AG04450 (cell line): Measurements from ENCODE around the gene IFNAR1. TPM values are rescaled to one million over a fixed set of nuclear protein-coding genes. Genes with fewer than 3 reads are reported as not detected.

Experiments used
- CTCF ChIA-PET: fragments of 300-600, 350-600 bp; formaldehyde crosslinking; extraction: SDS; loops from one replicate; lab custom pipeline; 2022; ENCODE audit warnings: antibody characterized with exemption, inconsistent platforms; lab: Charles Lee
- POLR2A ChIA-PET: fragments of 350-600 bp; formaldehyde crosslinking; extraction: SDS; loops from one replicate; lab custom pipeline; 2021; ENCODE audit warnings: antibody characterized with exemption, inconsistent platforms; lab: Yijun Ruan, JAX
- DNase-seq: peaks from one replicate; pipeline ENCODE4 v3.0.0-alpha.2; 2011; ENCODE audit warnings: low read depth, low spot score
- H3K27ac ChIP-seq: one replicate; pipeline ENCODE4 v1.5.1; 2012; ENCODE audit warnings: low read depth, low read length, control low read depth
- H3K27me3 ChIP-seq: one replicate; pipeline ENCODE4 v1.6.0; 2012; ENCODE audit warnings: low read length; ENCODE audit not compliant: control insufficient read depth, insufficient read depth
- H3K4me3 ChIP-seq: 2 replicates; pipeline ENCODE4 v1.5.1; 2011; ENCODE audit warnings: mild to moderate bottlenecking, low read depth, low read length, control low read depth
- H3K9me3 ChIP-seq: 2 replicates; pipeline ENCODE4 v1.5.1; 2012; ENCODE audit warnings: low read length; ENCODE audit not compliant: control insufficient read depth, insufficient read depth
- CTCF ChIP-seq: IDR thresholded peaks from 2 replicates; pipeline ENCODE4 v1.5.1; 2011; ENCODE audit warnings: low read depth, low read length, control low read depth, inconsistent platforms
- polyA plus RNA-seq: library from polyadenylated mRNA; depleted of rRNA; stranded (reverse); fragments of >200 nt; gene quantifications from 2 replicates; pipeline ENCODE4 v1.2.3, GENCODE V29; 2011

IFNAR1 gene
- polyA plus RNA-seq, 1 experiment = 21.2 TPM

DNA sequence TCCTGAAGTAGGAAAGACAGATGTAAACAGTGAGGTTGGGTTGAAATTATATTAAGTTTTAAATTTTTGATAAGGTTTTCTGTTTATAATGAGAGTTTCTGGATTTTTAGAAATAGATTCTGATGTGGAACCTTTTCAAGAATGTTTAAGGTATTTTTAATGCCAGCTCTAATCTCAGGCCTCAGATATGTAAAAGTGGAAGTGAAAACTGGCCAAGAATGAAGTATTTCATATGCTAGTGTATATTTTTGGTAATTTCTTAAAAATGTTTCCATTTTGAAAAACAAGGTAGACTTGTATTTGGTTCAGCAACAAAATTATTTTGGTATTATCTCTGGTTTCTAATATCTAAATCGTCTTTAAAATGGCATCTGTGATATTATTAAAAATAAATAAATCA, 14.4 kb downstream of the IFNAR1 start:
- no peak for DNase-seq
- no peak for TF ChIP-seq CTCF
- POLR2A ChIA-PET = no interaction called here
- Histone ChIP-seq H3K27me3 (no peaks in the 10 kb centered on the region), H3K27ac (no peak overlapping the region), H3K9me3 (no peaks in the 10 kb centered on the region), H3K4me3 (no peak overlapping the region)
- CTCF ChIA-PET = interaction anchor here (0.6 to 1.4 kb wide), 2 partner anchors 22 to 142 kb away, joined by 3 to 6 read pairs; no protein-coding TSS in a partner anchor

- no peaks in the 10 kb centered on the region for H3K27me3 ChIP-seq
- no peak overlapping the region for H3K4me3 ChIP-seq
- no peaks in the 10 kb centered on the region for H3K9me3 ChIP-seq
- POLR2A ChIA-PET = no interaction called here
- H3K27ac ChIP-seq = no peak overlapping the region
- DNase-seq = no peak
- CTCF ChIA-PET = interaction anchor here (0.6 to 1.4 kb wide), 3 partner anchors 21 to 105 kb away, joined by 3 to 6 read pairs (median 3); no protein-coding TSS in a partner anchor
- TF ChIP-seq CTCF = no peak
Measured at GRCh38 chr21:33339918-33340317, 15.1 kb downstream of the IFNAR1 start.

DNA sequence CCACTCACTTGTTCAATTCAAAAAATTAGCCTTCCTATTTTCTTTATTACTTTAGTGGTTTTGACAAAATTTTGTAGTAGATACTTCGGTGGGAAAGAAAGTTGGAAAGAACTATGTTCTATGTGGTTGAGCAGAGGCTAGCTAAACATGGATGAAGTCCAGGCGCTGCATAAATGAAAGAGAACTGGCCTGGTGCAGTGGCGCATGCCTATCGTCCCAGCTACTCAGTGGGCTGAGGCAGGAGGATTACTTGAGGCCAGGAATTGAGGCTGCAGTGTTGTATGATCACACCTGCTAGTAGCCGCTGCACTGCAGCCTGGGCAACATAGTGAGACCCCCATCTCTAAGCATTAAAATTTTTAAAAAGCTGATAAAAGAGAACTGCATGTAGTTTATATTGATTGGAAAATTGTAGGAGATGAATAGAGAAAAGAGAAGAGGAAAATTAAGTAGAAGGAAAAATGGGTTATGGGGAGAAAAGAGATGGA, 21.0 kb downstream of the IFNAR1 start:
- Histone ChIP-seq H3K4me3 (no peak overlapping the region), H3K9me3 (no peaks in the 10 kb centered on the region), H3K27ac (no peak overlapping the region), H3K27me3 (no peaks in the 10 kb centered on the region)
- CTCF ChIA-PET = interaction anchor here (1.4 to 5.6 kb wide), 3 partner anchors 15 to 149 kb away, joined by 5 to 40 read pairs (median 8); no protein-coding TSS in a partner anchor
- POLR2A ChIA-PET = no interaction called here
- no peak for TF ChIP-seq CTCF
- no peak for DNase-seq

- ChIA-PET CTCF (interaction anchor here (1.0 to 5.6 kb wide), 4 partner anchors 12 to 257 kb away, joined by 3 to 40 read pairs (median 4); no protein-coding TSS in a partner anchor), POLR2A (no interaction called here)
- no peak for DNase-seq
- H3K9me3 ChIP-seq = no peaks in the 10 kb centered on the region
- H3K27ac ChIP-seq = no peak overlapping the region
- TF ChIP-seq CTCF = no peak
- no peak overlapping the region for H3K4me3 ChIP-seq
- no peaks in the 10 kb centered on the region for H3K27me3 ChIP-seq
Measured at GRCh38 chr21:33348706-33349105, 23.9 kb downstream of the IFNAR1 start.

DNA sequence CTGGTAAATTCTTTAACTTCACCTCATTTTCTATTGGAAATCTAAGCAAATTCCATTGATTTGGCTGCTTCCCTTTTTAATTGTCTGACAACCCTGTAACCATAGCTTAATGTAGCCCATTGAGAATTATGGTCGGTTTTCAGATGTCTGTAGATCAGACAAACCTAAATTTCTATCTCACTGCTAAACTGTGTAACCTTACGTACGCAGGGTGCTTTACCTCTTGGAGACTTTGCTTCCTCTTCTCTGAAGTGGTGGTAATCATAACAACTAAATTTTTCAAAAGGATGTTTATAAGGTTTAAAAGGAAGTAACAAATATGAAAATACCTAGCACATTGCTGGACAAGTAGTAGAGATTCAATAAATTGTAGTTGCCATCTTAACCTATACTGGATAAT, 25.9 kb downstream of the IFNAR1 start:
- no peak overlapping the region for H3K27ac ChIP-seq
- H3K4me3 ChIP-seq = no peak overlapping the region
- TF ChIP-seq CTCF = no peak
- H3K9me3 ChIP-seq = no peaks in the 10 kb centered on the region
- DNase-seq = no peak
- POLR2A ChIA-PET = no interaction called here
- no peaks in the 10 kb centered on the region for H3K27me3 ChIP-seq
- CTCF ChIA-PET = interaction anchor here (0.6 to 5.6 kb wide), 3 partner anchors 10 to 310 kb away, joined by 3 to 40 read pairs (median 10); no protein-coding TSS in a partner anchor
